GM18511 (cell line): ENCODE data around the gene TNS3.

Experiments
- ATAC-seq: cut with Tn5 transposase; IDR thresholded peaks from one replicate; pipeline ENCODE4 v1.9.1; 2021; ENCODE audit warnings: mild to moderate bottlenecking, moderate library complexity; ENCODE audit not compliant: unreplicated experiment

The TNS3 gene

GRCh38 chr7:47414342-47415317 lies 167.3 kb downstream of the TNS3 start:
- no peak for ATAC-seq

- ATAC-seq = no peak
Measured at GRCh38 chr7:47413526-47414341, 168.2 kb downstream of the TNS3 start.

- no peak for ATAC-seq
Measured at GRCh38 chr7:47411901-47412300, 170.0 kb downstream of the TNS3 start.

GRCh38 chr7:47411281-47411869 lies 170.5 kb downstream of the TNS3 start:
- ATAC-seq = no peak

- no peak for ATAC-seq
Measured at GRCh38 chr7:47408675-47409074, 173.2 kb downstream of the TNS3 start.

GRCh38 chr7:47407821-47408674 lies 173.9 kb downstream of the TNS3 start:
- ATAC-seq = no peak

GRCh38 chr7:47407136-47407535 lies 174.8 kb downstream of the TNS3 start:
- ATAC-seq = no peak

GRCh38 chr7:47406801-47407129 lies 175.1 kb downstream of the TNS3 start:
- no peak for ATAC-seq

- no peak for ATAC-seq
Measured at GRCh38 chr7:47405921-47406800, 175.8 kb downstream of the TNS3 start.

GRCh38 chr7:47405286-47405904 lies 176.5 kb downstream of the TNS3 start:
- no peak for ATAC-seq

GRCh38 chr7:47404010-47404409 lies 177.9 kb downstream of the TNS3 start:
- ATAC-seq = no peak

GRCh38 chr7:47402941-47403866 lies 178.7 kb downstream of the TNS3 start:
- no peak for ATAC-seq

GRCh38 chr7:47401611-47402570 lies 180.0 kb downstream of the TNS3 start:
- no peak for ATAC-seq

- ATAC-seq = no peak
Measured at GRCh38 chr7:47400741-47401206, 181.1 kb downstream of the TNS3 start.

GRCh38 chr7:47400001-47400400 lies 181.9 kb downstream of the TNS3 start:
- no peak for ATAC-seq

- no peak for ATAC-seq
Measured at GRCh38 chr7:47394751-47395252, 187.1 kb downstream of the TNS3 start.

- no peak for ATAC-seq
Measured at GRCh38 chr7:47394216-47394615, 187.7 kb downstream of the TNS3 start.
